ENCODE data around the gene MMP25.
A peak's percentile ranks its signal among the peaks of the same experiment; 100 is the strongest.
"Not testable (repeated sequence)": the region's sequence is repeated elsewhere in the genome, so short reads cannot be mapped to it uniquely, and the experiment has no call there.

Gene MMP25

GRCh38 chr16:3074860-3075522, 28.6 kb downstream of the MMP25 start:
- DNase-seq, result no peak

DNA sequence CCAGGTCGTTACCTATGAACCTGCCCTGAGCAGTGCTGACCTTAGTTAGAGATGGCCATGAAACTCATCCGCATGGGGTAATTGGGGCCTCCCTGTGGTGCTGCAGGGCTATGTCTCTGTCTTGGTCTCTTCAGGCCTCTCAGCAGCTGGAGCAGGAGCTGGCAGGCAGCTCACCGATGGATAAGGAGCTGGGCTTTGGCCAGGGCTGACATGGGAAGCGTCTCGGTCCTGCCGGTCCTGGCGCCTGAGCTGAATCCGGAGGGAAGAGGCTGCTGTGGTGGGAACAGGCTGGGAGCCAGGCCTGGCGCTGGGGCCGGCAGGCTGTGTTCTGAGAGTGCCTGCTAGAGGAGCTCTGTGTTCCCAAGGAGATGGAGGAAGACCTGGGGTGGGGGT, 29.2 kb downstream of the MMP25 start:
- no peak for DNase-seq

GRCh38 chr16:3075946-3076345, 29.6 kb downstream of the MMP25 start:
- not testable (repeated sequence) for DNase-seq

- DNase-seq, result no peak
Measured at GRCh38 chr16:3076577-3076976, 30.2 kb downstream of the MMP25 start.

DNA sequence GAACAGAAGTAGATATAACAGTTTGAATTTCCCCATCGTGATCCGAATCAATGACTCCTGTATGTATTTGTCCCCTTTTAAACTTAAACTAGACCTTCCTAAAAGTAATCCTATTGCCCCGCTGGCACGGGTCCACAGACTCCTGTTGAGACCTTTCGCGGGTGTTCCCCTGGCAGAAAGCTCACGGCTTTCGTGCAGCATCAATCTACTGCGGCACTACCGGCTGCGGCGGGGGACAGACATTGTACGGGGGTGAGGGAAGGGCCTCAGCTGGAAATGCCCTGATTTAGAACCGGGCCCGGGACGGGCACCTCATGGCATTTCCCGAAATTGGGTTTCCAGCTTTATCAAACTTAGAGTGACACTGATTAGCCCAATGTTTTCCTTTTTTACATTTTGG, 33.7 kb downstream of the MMP25 start:
- DNase-seq, result no peak

GRCh38 chr16:3081957-3082356, 35.6 kb downstream of the MMP25 start:
- not testable (repeated sequence) for DNase-seq

DNA sequence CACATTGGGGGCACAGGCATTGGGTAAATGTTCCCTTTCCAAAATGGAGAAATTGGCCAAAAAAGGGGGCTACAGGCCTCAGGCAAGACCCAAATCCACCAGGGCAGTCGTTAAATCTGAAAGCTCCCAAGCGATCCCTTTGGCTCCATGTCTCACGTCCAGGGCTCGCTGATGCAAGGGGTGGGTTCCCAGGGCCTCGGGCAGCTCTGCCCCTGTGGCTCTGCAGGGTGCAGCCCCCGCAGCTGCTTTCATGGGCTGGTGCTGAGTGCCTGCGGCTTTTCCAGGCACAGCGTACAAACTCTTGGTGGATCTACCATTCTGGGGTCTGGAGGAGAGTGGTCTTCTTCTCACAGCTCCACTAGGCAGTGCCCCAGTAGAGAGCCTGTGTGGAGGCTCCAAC, 37.0 kb downstream of the MMP25 start:
- DNase-seq, result not testable (repeated sequence)

- DNase-seq, result no peak
Measured at GRCh38 chr16:3084491-3084890, 38.1 kb downstream of the MMP25 start.

DNA sequence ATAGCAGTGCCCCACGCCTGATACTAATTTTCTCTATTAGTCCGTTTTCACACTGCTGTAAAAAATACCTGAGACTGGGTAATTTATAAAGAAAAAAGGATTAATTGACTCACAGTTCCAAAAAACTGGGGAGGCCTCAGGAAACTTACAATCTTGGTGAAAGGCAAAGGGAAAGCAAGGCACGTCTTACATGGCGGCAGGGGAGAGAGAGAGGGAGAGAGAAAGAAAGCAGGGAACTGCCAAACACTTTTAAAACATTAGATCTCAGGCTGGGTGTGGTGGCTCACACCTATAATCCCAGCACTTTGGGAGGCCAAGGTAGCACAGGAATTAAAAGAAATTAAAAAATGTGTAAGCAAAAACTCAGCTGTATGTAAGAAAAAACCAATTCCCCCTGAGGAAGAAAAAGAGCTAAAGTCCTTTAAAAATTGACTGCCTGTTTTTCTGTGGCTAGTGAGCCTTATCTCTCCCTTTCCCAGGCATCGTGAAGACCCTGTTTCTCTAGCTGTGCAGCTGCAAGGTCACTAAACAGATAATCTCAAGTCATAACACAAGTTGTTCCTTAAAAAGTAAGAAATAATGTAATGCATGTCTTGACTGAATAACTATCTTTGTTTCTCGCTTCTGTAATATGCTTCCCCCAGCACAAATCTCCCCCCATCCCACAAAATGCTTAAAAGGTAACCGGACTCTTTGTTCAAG, 38.8 kb downstream of the MMP25 start:
- no peak for DNase-seq

GRCh38 chr16:3085868-3086595, 39.7 kb downstream of the MMP25 start:
- DNase-seq, result no peak

- no peak for DNase-seq
Measured at GRCh38 chr16:3086596-3087242, 40.4 kb downstream of the MMP25 start.

GRCh38 chr16:3087243-3088235, 41.2 kb downstream of the MMP25 start:
- DNase-seq, result no peak

GRCh38 chr16:3088450-3088849, 42.1 kb downstream of the MMP25 start:
- DNase-seq, result no peak

GRCh38 chr16:3088925-3089716, 42.8 kb downstream of the MMP25 start:
- no peak for DNase-seq

DNA sequence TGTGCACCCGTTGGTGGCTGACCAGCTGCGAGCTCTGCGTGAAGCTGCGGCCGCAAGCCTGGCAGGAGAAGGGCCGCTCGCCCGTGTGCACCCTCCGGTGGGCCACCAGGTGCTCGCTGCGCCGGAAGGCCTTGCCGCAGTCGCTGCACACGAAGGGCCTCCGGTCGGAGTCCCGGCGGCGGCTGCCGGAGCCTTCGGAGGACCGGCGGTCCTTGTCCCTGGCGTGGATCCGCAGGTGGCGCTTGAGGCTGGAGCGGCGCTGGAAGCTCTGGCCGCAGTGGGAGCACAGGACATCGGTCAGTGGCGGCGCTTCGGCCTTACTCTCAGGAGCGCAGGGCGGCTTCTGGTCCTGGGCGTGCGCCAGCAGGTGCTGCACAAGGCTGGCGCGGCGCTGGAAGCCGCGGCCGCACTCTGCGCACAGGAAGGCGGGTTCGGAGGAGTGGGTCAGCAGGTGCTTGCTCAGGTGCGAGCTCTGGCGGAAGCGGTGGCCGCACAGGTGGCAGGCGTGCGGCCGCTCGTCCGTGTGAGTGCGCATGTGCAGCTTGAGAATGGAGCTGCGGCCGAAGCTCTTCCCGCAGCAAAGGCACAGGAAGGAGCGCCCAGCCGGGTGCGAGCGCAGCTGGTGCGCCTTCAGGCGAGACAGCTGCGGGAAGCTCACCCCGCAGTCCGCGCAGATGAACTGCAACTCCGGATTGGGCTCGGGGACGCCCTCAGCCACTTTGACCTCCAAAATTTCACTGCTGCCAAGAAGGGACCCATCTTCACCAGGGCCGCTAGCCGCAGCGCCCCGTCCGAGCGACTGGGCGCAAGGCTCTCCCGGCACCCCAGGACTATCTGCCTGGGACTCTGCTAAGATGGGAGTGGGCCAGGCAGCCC, 43.6 kb downstream of the MMP25 start:
- DNase-seq, result peak; percentile 24

GRCh38 chr16:3091551-3091950, 45.2 kb downstream of the MMP25 start:
- DNase-seq, result no peak

DNA sequence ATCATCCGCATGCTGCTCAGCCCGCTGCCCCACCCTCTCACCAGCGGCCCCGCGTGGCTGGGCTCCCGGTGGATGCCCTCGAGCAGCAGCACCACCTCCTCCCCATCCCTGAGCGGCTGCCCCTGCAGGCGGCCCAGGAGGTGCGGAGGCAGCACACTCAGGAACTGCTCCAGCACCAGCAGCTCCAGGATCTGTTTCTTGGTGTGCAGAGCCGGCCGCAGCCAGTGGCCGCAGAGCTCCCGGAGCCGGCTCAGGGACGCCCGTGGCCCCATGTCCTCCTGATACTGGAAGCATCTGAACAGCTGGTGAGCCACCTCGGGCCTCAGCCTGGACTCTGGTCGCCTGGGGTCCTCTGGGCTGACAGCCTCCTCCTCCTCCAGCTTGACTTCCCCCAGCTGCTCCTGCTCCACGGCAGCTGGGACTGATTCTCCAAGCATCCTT, 46.2 kb downstream of the MMP25 start:
- peak; percentile 54 for DNase-seq

- DNase-seq, result peak; percentile 56
Measured at GRCh38 chr16:3094289-3095027, 48.1 kb downstream of the MMP25 start.

- DNase-seq, result no peak
Measured at GRCh38 chr16:3095869-3096268, 49.5 kb downstream of the MMP25 start.

GRCh38 chr16:3096362-3096761, 50.0 kb downstream of the MMP25 start:
- DNase-seq, result no peak
